Fibroblast of skin of abdomen (primary cell): ENCODE results near the gene CD300LD. TPM values are rescaled to one million over a fixed set of nuclear protein-coding genes. Genes with fewer than 3 reads are reported as not detected.
"Not testable (repeated sequence)": the region's sequence is repeated elsewhere in the genome, so short reads cannot be mapped to it uniquely, and the experiment has no call there.

Experiments used
- DNase-seq: peaks from one replicate; pipeline ENCODE4 v3.0.0-alpha.2; 2013
- polyA plus RNA-seq, 2 experiments: library from polyadenylated mRNA; unstranded; fragments of 120-200 nt; gene quantifications; one replicate each; pipeline ENCODE4 v1.2.1, GENCODE V29; 2013; ENCODE audit not compliant: insufficient read length in 2 of 2

CD300LD gene
- polyA plus RNA-seq (2013, experiment 1 of 2; ENCODE audit: insufficient read length), result not detected
- polyA plus RNA-seq (2013, experiment 2 of 2; ENCODE audit: insufficient read length), result not detected

GRCh38 chr17:74592087-74592990 is at the start of gene CD300LD:
Gene CD300LD, minus strand, starts transcription at chr17:74592283. Its CDS starts 81 bp downstream, at chr17:74592202.
- no peak for DNase-seq

GRCh38 chr17:74641224-74641957 is 49.3 kb upstream of the CD300LD start:
- no peak for DNase-seq

- no peak for DNase-seq
Observed at GRCh38 chr17:74639704-74640151, 47.6 kb upstream of the CD300LD start.

- no peak for DNase-seq
Observed at GRCh38 chr17:74637926-74638325, 45.8 kb upstream of the CD300LD start.

GRCh38 chr17:74637265-74637664 is 45.2 kb upstream of the CD300LD start:
- no peak for DNase-seq

GRCh38 chr17:74636541-74637085 is 44.5 kb upstream of the CD300LD start:
- not testable (repeated sequence) for DNase-seq

- DNase-seq, result no peak
Observed at GRCh38 chr17:74635418-74635817, 43.3 kb upstream of the CD300LD start.

GRCh38 chr17:74633326-74633725 is 41.2 kb upstream of the CD300LD start:
- DNase-seq, result no peak

- DNase-seq, result no peak
Observed at GRCh38 chr17:74632617-74633016, 40.5 kb upstream of the CD300LD start.

- peak; percentile 67 for DNase-seq
Observed at GRCh38 chr17:74631468-74632450, 39.7 kb upstream of the CD300LD start.

GRCh38 chr17:74630251-74630650 is 38.2 kb upstream of the CD300LD start:
- DNase-seq, result not testable (repeated sequence)

- no peak for DNase-seq
Observed at GRCh38 chr17:74625661-74626060, 33.6 kb upstream of the CD300LD start.

GRCh38 chr17:74624131-74624530 is 32.0 kb upstream of the CD300LD start:
- no peak for DNase-seq

- no peak for DNase-seq
Observed at GRCh38 chr17:74623693-74624093, 31.6 kb upstream of the CD300LD start, which contains the start of gene CD300E. Gene CD300E, minus strand, starts transcription at chr17:74623738. Its CDS starts 117 bp downstream, at chr17:74623621.

- DNase-seq, result no peak
Observed at GRCh38 chr17:74619077-74619673, 27.1 kb upstream of the CD300LD start.

- DNase-seq, result no peak
Observed at GRCh38 chr17:74618451-74618850, 26.4 kb upstream of the CD300LD start.

GRCh38 chr17:74616696-74617095 is 24.6 kb upstream of the CD300LD start:
- no peak for DNase-seq

- DNase-seq, result no peak
Observed at GRCh38 chr17:74612046-74612445, 20.0 kb upstream of the CD300LD start.

GRCh38 chr17:74610108-74610507 is 18.0 kb upstream of the CD300LD start:
- no peak for DNase-seq

- DNase-seq, result no peak
Observed at GRCh38 chr17:74608511-74608910, 16.4 kb upstream of the CD300LD start.

- no peak for DNase-seq
Observed at GRCh38 chr17:74607221-74607620, 15.1 kb upstream of the CD300LD start.
